CD8-positive, alpha-beta memory T cell (primary cell): ENCODE results near the gene BCOR. TPM values are rescaled to one million over a fixed set of nuclear protein-coding genes. Genes with fewer than 3 reads are reported as not detected.

Experiments
- CTCF ChIA-PET: fragments of 350-600 bp; sonication (Branson Sonifier 250); formaldehyde crosslinking; loops from one replicate; lab custom pipeline; 2021; ENCODE audit warnings: antibody characterized with exemption; lab: Charles Lee
- POLR2A ChIA-PET: fragments of 350-600 bp; sonication (Branson Sonifier 250); formaldehyde crosslinking; loops from one replicate; lab custom pipeline; 2021; ENCODE audit warnings: antibody characterized with exemption; lab: Charles Lee
- DNase-seq, 5 donors: peaks; one replicate each; pipeline versions ENCODE4 v3.0.0 to v3.0.0-alpha.2; 2020 to 2022; ENCODE audit warnings: mixed read lengths in 1 of 5
- H3K27ac ChIP-seq: one replicate; pipeline ENCODE4 v1.7.0; 2013; ENCODE audit warnings: low read depth, mild to moderate bottlenecking, low read length, moderate library complexity
- H3K27me3 ChIP-seq: 2 replicates; pipeline ENCODE4 v1.7.0; 2013; ENCODE audit warnings: low read length, mild to moderate bottlenecking; ENCODE audit not compliant: insufficient read depth, poor library complexity, severe bottlenecking
- H3K36me3 ChIP-seq: 2 replicates; pipeline ENCODE4 v1.7.0; 2013; ENCODE audit warnings: mild to moderate bottlenecking, low read length, moderate library complexity; ENCODE audit not compliant: insufficient read depth
- H3K4me1 ChIP-seq: 2 replicates; pipeline ENCODE4 v1.7.0; 2013; ENCODE audit warnings: mild to moderate bottlenecking, low read length, moderate library complexity; ENCODE audit not compliant: insufficient read depth
- H3K4me3 ChIP-seq: 2 replicates; pipeline ENCODE4 v1.7.0; 2013; ENCODE audit warnings: mild to moderate bottlenecking, low read length
- H3K9me3 ChIP-seq: 2 replicates; pipeline ENCODE4 v1.7.0; 2013; ENCODE audit warnings: mild to moderate bottlenecking, low read length
- H3K27ac Mint-ChIP-seq, 8 donors: one replicate each; pipeline ENCODE4 v1.8.0; 2020 to 2021; ENCODE audit warnings: mixed read lengths in 8 of 8, mild to moderate bottlenecking in 6 of 8, inconsistent platforms in 3 of 8, moderate library complexity in 3 of 8
- H3K27me3 Mint-ChIP-seq, 2 donors: one replicate each; pipeline ENCODE4 v1.8.0; 2020 to 2021; ENCODE audit warnings: mixed read lengths in 2 of 2, mild to moderate bottlenecking in 1 of 2, moderate library complexity in 1 of 2
- H3K36me3 Mint-ChIP-seq, 3 donors: one replicate each; pipeline ENCODE4 v1.8.0; 2020 to 2021; ENCODE audit warnings: mixed read lengths in 3 of 3, inconsistent platforms in 1 of 3, mild to moderate bottlenecking in 1 of 3
- H3K4me1 Mint-ChIP-seq, 3 donors: one replicate each; pipeline ENCODE4 v1.8.0; 2020 to 2021; ENCODE audit warnings: mixed read lengths in 3 of 3, inconsistent platforms in 1 of 3, mild to moderate bottlenecking in 1 of 3
- H3K4me3 Mint-ChIP-seq, 7 donors: one replicate each; pipeline ENCODE4 v1.8.0; 2020 to 2021; ENCODE audit warnings: mixed read lengths in 7 of 7, mild to moderate bottlenecking in 6 of 7, moderate library complexity in 4 of 7, inconsistent platforms in 2 of 7
- H3K9me3 Mint-ChIP-seq, 5 donors: one replicate each; pipeline ENCODE4 v1.8.0; 2020 to 2022; ENCODE audit warnings: mixed read lengths in 5 of 5, mild to moderate bottlenecking in 3 of 5, moderate library complexity in 2 of 5, inconsistent platforms in 1 of 5
- polyA plus RNA-seq: library from polyadenylated mRNA; unstranded; fragments of 300-500 nt; fragmentation: Illumina TruSeq; gene quantifications from one replicate; pipeline ENCODE4 v1.2.3, GENCODE V29; 2021
- total RNA-seq, 2 experiments: library from RNA; stranded (reverse); gene quantifications; one replicate each; pipeline ENCODE4 v1.2.3, GENCODE V29; 2021

Gene BCOR
- total and polyA plus RNA-seq, 3 experiments from 2014 or later = 7.2 to 67.7 (median 62.6) TPM

DNA sequence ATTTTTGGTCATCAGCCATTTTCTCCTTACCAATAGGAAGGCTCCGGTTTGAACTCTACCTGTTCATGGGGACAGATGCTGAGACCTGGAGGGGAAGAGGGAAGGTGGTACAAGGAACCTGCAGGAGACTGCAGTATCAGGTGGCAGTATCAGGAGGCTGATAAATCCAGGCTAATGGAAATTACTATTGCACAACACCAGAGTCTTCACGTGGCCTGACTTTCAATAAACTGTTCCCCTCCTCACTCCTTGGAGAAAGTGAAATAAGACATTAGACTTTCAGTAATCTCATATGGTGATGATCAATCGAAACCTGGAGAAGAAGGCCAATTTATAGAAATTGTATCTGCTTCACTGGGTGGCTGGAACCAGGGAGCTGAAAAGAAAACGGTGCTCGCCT is 46.2 kb upstream of the BCOR start:
- H3K27me3 ChIP-seq = no peaks in the 10 kb centered on the region
- no peak for DNase-seq
- peak overlapping the region in 1 of 8 donors; percentile 63 for H3K27ac Mint-ChIP-seq
- H3K4me3 Mint-ChIP-seq = peak overlapping the region in 1 of 7 donors; percentile 23
- H3K4me3 ChIP-seq = no peak overlapping the region
- H3K36me3 ChIP-seq = no peaks in the 10 kb centered on the region
- no peaks in the 10 kb centered on the region for H3K9me3 ChIP-seq
- H3K4me1 Mint-ChIP-seq = peaks cover 6 to 9% (median 7%) of the 10 kb centered on the region in 3 donors
- no peaks in the 10 kb centered on the region for H3K4me1 ChIP-seq
- CTCF ChIA-PET = interaction anchor here (0.6 kb wide), 1 partner anchor 91 kb away, joined by 3 read pairs; no protein-coding TSS in a partner anchor
- H3K27me3 Mint-ChIP-seq = peaks cover 0 to 24% of the 10 kb centered on the region in 2 donors
- H3K27ac ChIP-seq = no peak overlapping the region
- POLR2A ChIA-PET = no interaction called here
- H3K36me3 Mint-ChIP-seq = no peaks in the 10 kb centered on the region
- H3K9me3 Mint-ChIP-seq = no peaks in the 10 kb centered on the region

DNA sequence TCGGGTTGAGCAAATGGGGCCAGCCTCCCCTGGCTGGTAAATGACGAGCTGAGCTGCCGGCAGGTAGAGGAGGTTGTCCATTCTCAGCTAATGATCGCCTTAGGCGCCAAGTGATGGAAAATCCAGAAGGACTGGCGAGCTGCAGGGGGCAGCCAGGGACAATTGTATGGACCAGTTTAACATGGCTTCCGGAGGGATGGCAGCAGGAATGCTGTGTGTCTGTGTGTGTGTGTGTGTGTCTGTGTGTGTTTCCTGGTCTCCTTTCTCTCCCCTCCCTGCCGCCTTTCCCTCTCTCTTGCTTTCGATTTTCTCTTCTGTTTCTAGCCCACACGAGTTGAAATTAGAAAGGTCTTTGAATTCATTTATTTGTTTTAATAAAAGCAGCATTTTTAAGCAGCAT is 45.2 kb upstream of the BCOR start:
- H3K27ac Mint-ChIP-seq = peak overlapping the region in 1 of 8 donors; percentile 84
- ChIA-PET POLR2A (no interaction called here), CTCF (no interaction called here)
- peaks cover 0 to 18% of the 10 kb centered on the region in 2 donors for H3K27me3 Mint-ChIP-seq
- Histone ChIP-seq H3K4me3 (no peak overlapping the region), H3K9me3 (no peaks in the 10 kb centered on the region), H3K4me1 (no peaks in the 10 kb centered on the region), H3K27me3 (no peaks in the 10 kb centered on the region), H3K36me3 (no peaks in the 10 kb centered on the region), H3K27ac (no peak overlapping the region)
- H3K4me3 Mint-ChIP-seq = no peak overlapping the region
- DNase-seq = no peak
- no peaks in the 10 kb centered on the region for H3K36me3 Mint-ChIP-seq
- H3K4me1 Mint-ChIP-seq = peaks cover 2 to 5% (median 4%) of the 10 kb centered on the region in 3 donors
- no peaks in the 10 kb centered on the region for H3K9me3 Mint-ChIP-seq

DNA sequence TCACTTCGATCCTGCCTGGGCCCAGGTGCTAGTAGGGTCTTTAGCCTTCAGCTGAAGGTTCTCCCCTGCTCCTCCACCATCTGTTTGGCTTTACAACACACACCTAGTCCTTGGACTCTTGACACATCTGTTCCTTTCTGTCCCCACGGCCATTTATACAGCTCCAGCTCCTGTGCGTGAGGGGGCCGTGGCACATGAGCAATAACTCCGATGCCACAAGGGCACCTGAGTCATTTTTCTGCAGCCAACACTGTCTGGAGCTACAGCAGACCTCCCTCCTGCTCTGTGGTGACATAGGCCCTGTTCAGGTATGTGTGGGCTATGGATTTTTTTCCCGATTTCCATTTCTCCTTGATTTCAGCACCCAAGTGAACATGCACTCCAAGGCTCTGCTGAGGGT is 44.7 kb upstream of the BCOR start:
- no peaks in the 10 kb centered on the region for H3K27me3 ChIP-seq
- no peaks in the 10 kb centered on the region for H3K9me3 ChIP-seq
- Mint-ChIP-seq H3K4me3 (no peak overlapping the region), H3K27ac (no peak overlapping the region), H3K9me3 (no peaks in the 10 kb centered on the region), H3K36me3 (no peaks in the 10 kb centered on the region), H3K27me3 (peaks cover 0 to 16% of the 10 kb centered on the region in 2 donors), H3K4me1 (peaks cover 2 to 5% (median 4%) of the 10 kb centered on the region in 3 donors)
- no peak for DNase-seq
- CTCF ChIA-PET = no interaction called here
- H3K36me3 ChIP-seq = no peaks in the 10 kb centered on the region
- POLR2A ChIA-PET = no interaction called here
- H3K4me3 ChIP-seq = no peak overlapping the region
- H3K27ac ChIP-seq = no peak overlapping the region
- no peaks in the 10 kb centered on the region for H3K4me1 ChIP-seq

DNA sequence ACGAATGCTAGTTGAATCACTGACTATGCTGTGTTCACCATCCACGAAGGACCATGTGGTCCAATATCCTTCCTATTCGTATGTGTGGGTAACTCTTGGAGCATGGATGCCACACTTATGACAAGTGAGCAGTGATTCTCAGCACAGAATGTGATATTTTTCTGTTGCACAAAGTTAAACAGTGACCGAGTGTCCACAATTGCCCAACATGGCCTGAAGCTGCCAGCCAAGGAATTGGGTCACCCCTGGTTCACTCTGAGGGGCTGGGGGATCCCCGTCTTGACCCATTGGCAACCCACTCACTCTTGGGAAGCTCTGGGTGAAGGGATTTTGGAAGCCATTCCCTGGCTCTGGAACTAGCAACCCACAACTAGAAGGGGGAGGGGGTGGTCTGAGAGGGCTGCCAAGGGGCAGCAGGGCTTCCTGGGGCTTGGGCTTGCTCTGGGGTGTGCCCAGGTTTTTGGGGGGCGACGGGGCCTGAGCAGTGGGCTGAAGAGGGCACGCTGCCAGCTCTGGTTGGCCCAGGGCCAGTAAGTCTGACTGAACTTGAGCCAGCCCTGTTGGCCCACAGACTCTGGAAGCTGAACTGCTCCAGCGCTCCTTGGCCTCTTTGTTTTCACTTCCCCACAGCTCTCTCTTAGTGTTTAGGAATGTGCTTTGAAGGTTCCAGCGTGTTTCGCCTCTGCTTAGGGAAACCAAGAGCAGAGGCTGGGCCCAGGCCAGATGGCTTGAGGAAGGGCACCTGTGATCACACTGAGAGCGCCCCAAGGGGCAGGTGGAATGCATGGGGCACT is 43.1 kb upstream of the BCOR start:
- H3K27ac Mint-ChIP-seq = peak overlapping the region in 2 of 8 donors; percentile 21 to 70
- no peaks in the 10 kb centered on the region for H3K9me3 ChIP-seq
- peak overlapping the region in 1 of 7 donors; percentile 40 for H3K4me3 Mint-ChIP-seq
- no peaks in the 10 kb centered on the region for H3K4me1 ChIP-seq
- no peak for DNase-seq
- H3K27me3 Mint-ChIP-seq = peaks cover 0 to 16% of the 10 kb centered on the region in 2 donors
- POLR2A ChIA-PET = no interaction called here
- no peaks in the 10 kb centered on the region for H3K27me3 ChIP-seq
- CTCF ChIA-PET = no interaction called here
- H3K36me3 ChIP-seq = no peaks in the 10 kb centered on the region
- no peaks in the 10 kb centered on the region for H3K36me3 Mint-ChIP-seq
- no peaks in the 10 kb centered on the region for H3K4me1 Mint-ChIP-seq
- no peak overlapping the region for H3K4me3 ChIP-seq
- no peaks in the 10 kb centered on the region for H3K9me3 Mint-ChIP-seq
- H3K27ac ChIP-seq = no peak overlapping the region

DNA sequence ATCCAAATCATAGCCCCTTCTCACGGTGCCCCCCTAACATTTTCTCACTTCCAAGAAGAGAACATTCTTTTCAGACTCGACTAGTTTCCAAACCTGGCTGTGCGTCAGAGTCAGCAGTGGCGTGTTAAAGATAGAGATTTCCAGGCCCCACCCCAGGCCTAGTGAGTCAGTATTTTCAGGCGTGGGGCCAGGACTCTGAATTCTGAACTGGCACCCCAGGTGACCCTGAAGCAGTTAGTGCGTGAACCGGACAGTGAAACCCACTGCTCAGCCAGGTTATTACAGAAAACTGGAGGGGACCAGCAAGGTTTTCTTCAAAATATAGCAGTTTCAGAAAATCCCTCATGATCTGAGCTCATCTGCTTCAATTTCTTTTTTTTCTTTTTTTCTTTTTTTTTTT is 35.0 kb upstream of the BCOR start:
- CTCF ChIA-PET = no interaction called here
- no peaks in the 10 kb centered on the region for H3K4me1 Mint-ChIP-seq
- POLR2A ChIA-PET = no interaction called here
- H3K4me3 ChIP-seq = no peak overlapping the region
- H3K4me3 Mint-ChIP-seq = no peak overlapping the region
- H3K36me3 Mint-ChIP-seq = no peaks in the 10 kb centered on the region
- H3K27ac ChIP-seq = peak overlapping the region; percentile 51
- no peak for DNase-seq
- peaks cover 0 to 3% (median 0%) of the 10 kb centered on the region in 5 donors for H3K9me3 Mint-ChIP-seq
- H3K4me1 ChIP-seq = no peaks in the 10 kb centered on the region
- H3K27me3 Mint-ChIP-seq = peaks cover 0 to 2% of the 10 kb centered on the region in 2 donors
- H3K36me3 ChIP-seq = no peaks in the 10 kb centered on the region
- no peaks in the 10 kb centered on the region for H3K27me3 ChIP-seq
- H3K9me3 ChIP-seq = no peaks in the 10 kb centered on the region
- peak overlapping the region in 1 of 8 donors; percentile 46 for H3K27ac Mint-ChIP-seq

DNA sequence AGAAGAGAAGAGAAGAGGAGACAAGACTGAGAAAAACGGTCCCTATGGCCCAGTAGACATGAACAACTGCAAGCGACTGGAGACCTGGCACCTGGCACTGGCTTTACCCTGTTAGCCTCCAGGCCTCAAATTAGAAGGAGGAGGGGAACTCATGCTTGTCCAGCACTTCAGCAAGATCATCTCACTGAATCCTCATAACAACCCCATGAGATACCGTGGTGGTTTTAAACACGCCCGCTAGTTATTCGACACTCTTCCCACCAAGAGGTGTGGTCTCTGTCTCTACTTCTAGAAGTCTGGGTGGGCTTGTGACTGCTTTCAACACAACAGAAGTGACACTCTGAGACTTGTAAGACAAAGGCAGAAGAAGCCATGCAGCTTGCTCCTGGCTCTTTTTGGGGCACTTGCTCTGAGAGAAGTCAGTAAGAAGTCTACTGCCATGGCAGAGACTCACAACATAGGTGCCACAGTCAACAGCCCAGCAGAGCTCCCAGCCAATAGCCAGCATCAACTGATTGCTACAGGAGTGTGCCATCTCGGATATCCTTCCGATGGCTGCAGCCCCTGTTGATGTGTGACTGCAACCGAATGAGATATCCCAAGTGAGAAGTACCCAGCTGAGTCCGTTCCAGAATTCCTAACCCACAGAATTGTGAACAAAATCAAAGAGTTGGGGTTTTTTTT is 34.0 kb upstream of the BCOR start:
- CTCF ChIA-PET = no interaction called here
- POLR2A ChIA-PET = no interaction called here
- peaks cover 0 to 3% (median 0%) of the 10 kb centered on the region in 5 donors for H3K9me3 Mint-ChIP-seq
- DNase-seq = no peak
- no peaks in the 10 kb centered on the region for H3K27me3 ChIP-seq
- no peaks in the 10 kb centered on the region for H3K4me1 ChIP-seq
- no peaks in the 10 kb centered on the region for H3K36me3 ChIP-seq
- no peaks in the 10 kb centered on the region for H3K36me3 Mint-ChIP-seq
- peaks cover 4 to 6% (median 6%) of the 10 kb centered on the region in 3 donors for H3K4me1 Mint-ChIP-seq
- H3K27ac Mint-ChIP-seq = peak overlapping the region in 1 of 8 donors; percentile 82
- H3K4me3 Mint-ChIP-seq = no peak overlapping the region
- peaks cover 0 to 2% of the 10 kb centered on the region in 2 donors for H3K27me3 Mint-ChIP-seq
- H3K4me3 ChIP-seq = no peak overlapping the region
- no peaks in the 10 kb centered on the region for H3K9me3 ChIP-seq
- H3K27ac ChIP-seq = no peak overlapping the region

DNA sequence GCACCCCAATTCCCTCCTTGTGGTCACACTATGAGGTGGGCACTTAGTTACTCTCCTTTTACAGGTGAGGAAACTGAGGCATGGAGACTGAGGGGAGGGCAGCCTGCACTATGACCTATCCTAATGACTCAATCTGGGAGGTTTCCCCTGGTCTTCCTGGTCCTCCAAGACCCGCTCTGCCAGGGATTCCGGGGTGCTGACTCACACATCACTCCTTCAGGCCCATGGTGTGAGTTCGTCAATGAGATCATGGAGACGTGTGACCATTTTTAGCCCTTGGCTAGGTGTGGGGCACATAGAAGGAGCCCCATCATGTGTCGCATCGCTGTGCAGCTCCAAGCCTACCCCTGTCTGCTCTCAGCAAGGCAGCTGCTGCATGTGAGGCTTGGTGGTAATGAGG is 32.4 kb upstream of the BCOR start:
- peaks cover 4 to 7% (median 7%) of the 10 kb centered on the region in 3 donors for H3K4me1 Mint-ChIP-seq
- no peaks in the 10 kb centered on the region for H3K27me3 ChIP-seq
- H3K36me3 Mint-ChIP-seq = no peaks in the 10 kb centered on the region
- H3K9me3 Mint-ChIP-seq = peaks cover 0 to 3% (median 0%) of the 10 kb centered on the region in 5 donors
- H3K27ac Mint-ChIP-seq = peak overlapping the region in 1 of 8 donors; percentile 44
- no peak overlapping the region for H3K4me3 Mint-ChIP-seq
- H3K9me3 ChIP-seq = no peaks in the 10 kb centered on the region
- no peaks in the 10 kb centered on the region for H3K36me3 ChIP-seq
- H3K27ac ChIP-seq = no peak overlapping the region
- CTCF ChIA-PET = interaction anchor here (1.0 kb wide), 1 partner anchor 31 kb away, joined by 3 read pairs; no protein-coding TSS in a partner anchor
- H3K4me3 ChIP-seq = no peak overlapping the region
- DNase-seq = no peak
- POLR2A ChIA-PET = no interaction called here
- peaks cover 0 to 5% of the 10 kb centered on the region in 2 donors for H3K27me3 Mint-ChIP-seq
- H3K4me1 ChIP-seq = no peaks in the 10 kb centered on the region

DNA sequence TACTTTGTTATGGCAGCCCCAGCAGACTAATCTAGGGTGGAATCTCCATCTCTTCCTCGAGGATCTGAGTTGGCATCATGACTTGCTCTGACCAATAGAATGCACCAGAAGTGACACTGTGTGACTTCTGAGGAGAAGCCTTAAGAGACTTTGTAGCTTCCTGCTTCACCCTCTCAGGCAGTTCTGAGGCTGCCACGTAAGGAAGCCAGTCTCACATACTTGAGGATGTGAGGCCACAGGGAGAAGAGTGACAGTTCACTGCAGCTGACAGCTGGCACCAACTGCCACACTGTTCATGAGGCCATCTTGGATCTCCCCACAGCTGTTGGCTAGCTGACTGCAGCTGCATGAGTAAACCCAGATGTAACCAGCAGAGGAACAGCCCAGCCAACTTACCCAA is 29.3 kb upstream of the BCOR start:
- POLR2A ChIA-PET = interaction anchor here (0.7 to 1.2 kb wide), 2 partner anchors 29 to 106 kb away, joined by 5 to 7 read pairs; partner anchors contain the start of gene BCOR
- no peak for DNase-seq
- H3K4me1 ChIP-seq = no peaks in the 10 kb centered on the region
- H3K36me3 ChIP-seq = no peaks in the 10 kb centered on the region
- CTCF ChIA-PET = interaction anchor here (1.6 to 1.7 kb wide), 2 partner anchors 12 to 23 kb away, joined by 3 to 4 read pairs; no protein-coding TSS in a partner anchor
- Mint-ChIP-seq H3K36me3 (no peaks in the 10 kb centered on the region), H3K27ac (peak overlapping the region in 2 of 8 donors; percentile 0 to 73), H3K4me1 (peaks cover 4 to 7% (median 7%) of the 10 kb centered on the region in 3 donors), H3K4me3 (peak overlapping the region in 1 of 7 donors; percentile 69), H3K27me3 (peaks cover 0 to 5% of the 10 kb centered on the region in 2 donors), H3K9me3 (peaks cover 0 to 3% (median 0%) of the 10 kb centered on the region in 5 donors)
- H3K27ac ChIP-seq = no peak overlapping the region
- H3K4me3 ChIP-seq = no peak overlapping the region
- H3K9me3 ChIP-seq = no peaks in the 10 kb centered on the region
- H3K27me3 ChIP-seq = no peaks in the 10 kb centered on the region
